Naive thymus-derived CD4-positive, alpha-beta T cell (primary cell): ENCODE data around the gene NEURL1B. TPM values are rescaled to one million over a fixed set of nuclear protein-coding genes. Genes with fewer than 3 reads are reported as not detected.
A peak's percentile ranks its signal among the peaks of the same experiment; 100 is the strongest.

ENCODE experiments used
- ATAC-seq: fragments of 150-1000 bp; cut with Tn5 transposase; 2 replicates; pipeline ENCODE4 v1.10.0; 2021; ENCODE audit warnings: mild to moderate bottlenecking, moderate library complexity
- CTCF ChIA-PET: fragments of 350-600 bp; sonication (Branson Sonifier 250); formaldehyde crosslinking; loops from one replicate; lab custom pipeline; 2021; ENCODE audit warnings: antibody characterized with exemption; lab: Charles Lee
- POLR2A ChIA-PET: fragments of 350-600 bp; sonication (Branson Sonifier 250); formaldehyde crosslinking; loops from one replicate; lab custom pipeline; 2021; ENCODE audit warnings: antibody characterized with exemption, inconsistent platforms; lab: Charles Lee
- DNase-seq, 9 donors: peaks; one replicate each; pipeline versions ENCODE4 v3.0.0 to v3.0.0-alpha.2; 2020 to 2022; ENCODE audit warnings: mixed read lengths in 1 of 9
- H3K27ac ChIP-seq: one replicate; pipeline ENCODE4 v1.7.0; 2013; ENCODE audit warnings: mild to moderate bottlenecking, low read depth, low read length, moderate library complexity
- H3K27me3 ChIP-seq, 2 donors: one replicate each; pipeline ENCODE4 v1.7.0; 2013; ENCODE audit warnings: low read length in 2 of 2, mild to moderate bottlenecking in 2 of 2, moderate library complexity in 2 of 2; ENCODE audit not compliant: control insufficient read depth in 2 of 2, insufficient read depth in 2 of 2
- H3K36me3 ChIP-seq, 3 experiments: 1 replicate in 2 of 3; 2 replicates in 1 of 3; pipeline ENCODE4 v1.7.0; 2013; ENCODE audit warnings: low read length in 3 of 3, mild to moderate bottlenecking in 3 of 3, moderate library complexity in 1 of 3; ENCODE audit not compliant: insufficient read depth in 3 of 3, control insufficient read depth in 2 of 3
- H3K4me1 ChIP-seq, 2 donors: one replicate each; pipeline ENCODE4 v1.7.0; 2013; ENCODE audit warnings: low read length in 2 of 2, mild to moderate bottlenecking in 2 of 2, moderate library complexity in 1 of 2; ENCODE audit not compliant: control insufficient read depth in 2 of 2, insufficient read depth in 2 of 2
- H3K4me3 ChIP-seq: 2 replicates; pipeline ENCODE4 v1.7.0; 2013; ENCODE audit warnings: mild to moderate bottlenecking, low read length
- H3K9me3 ChIP-seq, 3 experiments: 1 replicate in 2 of 3; 2 replicates in 1 of 3; pipeline ENCODE4 v1.7.0; 2013; ENCODE audit warnings: low read length in 3 of 3; ENCODE audit not compliant: control insufficient read depth in 2 of 3
- H3K27ac Mint-ChIP-seq, 9 donors: one replicate each; pipeline ENCODE4 v1.8.0; 2020 to 2022; ENCODE audit warnings: mixed read lengths in 9 of 9, mild to moderate bottlenecking in 8 of 9, moderate library complexity in 5 of 9, inconsistent platforms in 2 of 9
- H3K27me3 Mint-ChIP-seq, 5 donors: one replicate each; pipeline ENCODE4 v1.8.0; 2021 to 2022; ENCODE audit warnings: mixed read lengths in 5 of 5, mild to moderate bottlenecking in 1 of 5
- H3K36me3 Mint-ChIP-seq, 5 donors: one replicate each; pipeline ENCODE4 v1.8.0; 2020 to 2022; ENCODE audit warnings: mixed read lengths in 5 of 5, mild to moderate bottlenecking in 3 of 5, inconsistent platforms in 1 of 5
- H3K4me1 Mint-ChIP-seq, 7 donors: one replicate each; pipeline ENCODE4 v1.8.0; 2020 to 2022; ENCODE audit warnings: mixed read lengths in 7 of 7, mild to moderate bottlenecking in 3 of 7, inconsistent platforms in 1 of 7
- H3K4me3 Mint-ChIP-seq, 10 donors: one replicate each; pipeline ENCODE4 v1.8.0; 2020 to 2022; ENCODE audit warnings: mild to moderate bottlenecking in 10 of 10, mixed read lengths in 10 of 10, moderate library complexity in 6 of 10, inconsistent platforms in 2 of 10
- H3K9me3 Mint-ChIP-seq, 11 donors: one replicate each; pipeline ENCODE4 v1.8.0; 2020 to 2022; ENCODE audit warnings: mixed read lengths in 11 of 11, mild to moderate bottlenecking in 4 of 11, inconsistent platforms in 1 of 11, moderate library complexity in 1 of 11
- intact Hi-C, 2 donors: fragments of 100-400 bp; cut with micrococcal nuclease; formaldehyde crosslinking; loops; one replicate each; pipeline ENCODE4 v1.15.1; 2023
- polyA plus RNA-seq, 2 donors: library from polyadenylated mRNA; unstranded; fragments of 300-500 nt; fragmentation: Illumina TruSeq; gene quantifications; one replicate each; pipeline ENCODE4 v1.2.3, GENCODE V29; 2021
- total RNA-seq, 6 experiments: library from RNA in 5 of 6; stranded (reverse) in 5 of 6; gene quantifications; 1 replicate in 5 of 6; 2 replicates in 1 of 6; pipeline ENCODE4 v1.2.3 and lab custom pipeline; 2021 to 2026

NEURL1B gene
- total and polyA plus RNA-seq, 7 experiments from 2014 or later = 0.05 to 3.4 (median 0.27) TPM; not detected in 1

DNA sequence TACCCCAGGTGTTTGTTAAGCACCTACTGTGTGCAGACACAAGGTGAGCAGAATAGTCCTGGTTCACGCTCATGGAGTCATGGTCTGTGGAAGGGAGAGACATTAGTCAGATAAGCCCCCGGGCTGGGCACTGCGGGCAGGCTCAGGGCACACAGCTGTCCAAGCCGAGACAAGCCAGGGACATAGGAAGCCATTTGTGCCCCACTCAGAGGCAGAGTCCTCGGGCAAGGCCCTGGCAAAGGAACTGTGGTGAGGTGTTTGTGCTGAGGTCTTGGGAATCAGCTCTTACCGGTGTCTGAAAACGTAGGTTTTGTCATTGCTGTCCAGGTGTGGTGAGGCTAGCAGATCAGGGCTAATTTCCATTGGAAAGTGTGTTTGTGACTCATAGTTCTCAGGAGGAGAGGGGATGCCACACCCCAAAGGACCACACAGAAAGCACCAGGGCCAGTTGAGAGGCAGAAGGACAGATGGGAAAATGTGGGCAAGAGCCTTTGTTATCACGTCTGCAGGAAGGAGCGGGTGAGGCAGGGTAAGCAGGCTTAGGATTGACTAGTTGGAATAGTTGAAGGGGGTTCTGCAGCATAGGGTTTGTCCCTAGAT lies 46.1 kb upstream of the NEURL1B start:
- H3K27ac ChIP-seq = no peak overlapping the region
- no peak overlapping the region for H3K4me3 ChIP-seq
- H3K4me3 Mint-ChIP-seq = no peak overlapping the region
- no peaks in the 10 kb centered on the region for H3K36me3 Mint-ChIP-seq
- H3K27me3 Mint-ChIP-seq = peaks cover 0 to 4% (median 0%) of the 10 kb centered on the region in 5 donors
- intact Hi-C loops = no loop called here
- peaks cover 0 to 1% (median 0%) of the 10 kb centered on the region in 11 donors for H3K9me3 Mint-ChIP-seq
- H3K27me3 ChIP-seq = no peaks in the 10 kb centered on the region
- ChIA-PET POLR2A (no interaction called here), CTCF (no interaction called here)
- ATAC-seq = no peak
- H3K27ac Mint-ChIP-seq = peak overlapping the region in 1 of 9 donors; percentile 56
- DNase-seq = no peak
- H3K4me1 Mint-ChIP-seq = no peaks in the 10 kb centered on the region
- H3K9me3 ChIP-seq = no peaks in the 10 kb centered on the region
- H3K36me3 ChIP-seq = no peaks in the 10 kb centered on the region
- no peaks in the 10 kb centered on the region for H3K4me1 ChIP-seq

DNA sequence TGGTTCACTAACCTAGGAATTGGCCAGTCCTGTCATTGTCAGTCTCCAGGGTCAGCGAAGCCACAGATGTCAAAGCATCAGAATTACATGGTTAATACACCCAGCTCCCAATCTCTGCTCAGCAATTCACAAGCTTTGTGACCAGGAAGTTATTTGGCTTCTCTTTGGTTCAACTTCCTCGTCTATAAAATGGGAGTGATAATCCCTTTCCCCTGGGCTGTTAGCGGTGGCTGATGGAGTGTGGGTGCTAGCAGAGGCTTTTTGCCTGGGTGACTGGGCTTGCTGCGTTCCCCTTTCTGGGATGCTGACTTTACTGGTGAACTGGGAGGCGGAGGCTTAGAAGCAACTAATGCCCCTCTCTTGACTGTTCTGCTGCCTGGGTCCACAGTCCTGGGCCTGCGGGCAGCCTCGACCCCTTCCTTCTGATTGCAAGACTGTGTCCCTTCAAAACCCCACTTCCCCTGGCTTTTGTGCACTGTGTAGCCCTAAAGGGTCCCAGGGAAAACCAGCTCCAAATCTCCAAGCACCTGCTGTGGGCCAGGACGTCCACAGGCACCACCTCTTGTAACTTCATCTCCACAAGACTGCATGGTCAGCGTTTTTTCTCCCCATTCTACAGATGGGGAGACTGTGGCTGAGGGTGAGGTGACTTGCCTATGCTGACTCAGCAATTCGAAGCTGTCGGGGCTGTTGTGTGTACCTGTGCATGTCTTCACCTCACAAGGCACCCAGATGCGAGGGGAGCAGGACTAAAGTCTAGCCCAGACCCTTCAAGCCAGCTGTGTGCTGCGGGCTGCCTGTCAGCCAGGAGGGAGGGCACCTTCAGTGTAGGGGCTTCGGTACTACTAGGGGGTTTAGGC lies 45.2 kb upstream of the NEURL1B start:
- Histone ChIP-seq H3K4me3 (no peak overlapping the region), H3K9me3 (no peaks in the 10 kb centered on the region), H3K27ac (no peak overlapping the region), H3K36me3 (no peaks in the 10 kb centered on the region), H3K4me1 (no peaks in the 10 kb centered on the region), H3K27me3 (no peaks in the 10 kb centered on the region)
- peaks cover 0 to 1% (median 0%) of the 10 kb centered on the region in 11 donors for H3K9me3 Mint-ChIP-seq
- no peaks in the 10 kb centered on the region for H3K36me3 Mint-ChIP-seq
- ATAC-seq (no peak), DNase-seq (no peak)
- H3K4me3 Mint-ChIP-seq = no peak overlapping the region
- peaks cover 0 to 4% (median 0%) of the 10 kb centered on the region in 5 donors for H3K27me3 Mint-ChIP-seq
- H3K27ac Mint-ChIP-seq = no peak overlapping the region
- ChIA-PET CTCF (no interaction called here), POLR2A (no interaction called here)
- intact Hi-C loops = no loop called here
- no peaks in the 10 kb centered on the region for H3K4me1 Mint-ChIP-seq

DNA sequence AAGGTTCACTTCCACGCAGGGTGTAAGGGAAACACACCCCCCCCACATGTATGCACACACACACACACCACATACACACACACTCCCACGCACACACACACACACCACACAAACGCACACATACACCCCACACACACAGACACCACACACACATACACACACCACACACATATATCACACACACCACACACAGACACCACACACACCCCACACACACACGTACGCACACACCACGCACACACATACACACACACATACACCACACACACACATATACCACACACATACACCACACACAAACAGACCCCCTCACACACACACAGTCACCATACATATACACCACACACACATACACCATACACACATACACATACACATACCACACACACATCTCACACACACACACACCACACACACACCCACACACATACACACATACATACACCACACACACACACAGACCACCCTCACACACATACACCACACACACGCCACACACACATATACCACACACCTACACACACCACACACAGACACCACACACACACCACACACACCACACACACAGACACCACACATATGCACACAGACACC lies 44.3 kb upstream of the NEURL1B start:
- peak; percentile 10 for ATAC-seq

DNA sequence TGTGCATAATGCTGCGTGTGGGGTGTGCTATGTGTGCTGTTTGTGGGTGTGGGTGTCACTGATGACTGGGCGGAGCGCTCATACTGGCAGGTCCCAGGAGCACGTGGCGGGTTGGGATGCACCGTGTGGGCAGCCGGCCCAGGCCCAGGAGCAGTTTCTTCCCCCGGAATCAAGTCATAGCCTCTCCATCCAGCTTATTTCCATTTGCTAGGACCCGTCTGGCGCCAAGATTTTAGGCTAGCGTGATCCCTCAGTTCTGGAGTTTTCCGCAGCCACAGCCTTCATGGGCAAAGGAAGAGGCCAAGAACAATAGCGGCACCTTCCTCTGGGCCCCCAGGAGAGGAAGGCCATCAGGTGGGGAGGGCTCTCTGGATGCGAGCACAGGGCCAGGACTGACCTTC lies 43.3 kb upstream of the NEURL1B start:
- Mint-ChIP-seq H3K4me3 (no peak overlapping the region), H3K27ac (no peak overlapping the region), H3K4me1 (no peaks in the 10 kb centered on the region), H3K27me3 (peaks cover 0 to 4% (median 0%) of the 10 kb centered on the region in 5 donors), H3K36me3 (no peaks in the 10 kb centered on the region), H3K9me3 (peaks cover 0 to 1% (median 0%) of the 10 kb centered on the region in 11 donors)
- no peaks in the 10 kb centered on the region for H3K9me3 ChIP-seq
- DNase-seq (no peak), ATAC-seq (no peak)
- H3K4me3 ChIP-seq = no peak overlapping the region
- H3K27ac ChIP-seq = no peak overlapping the region
- H3K27me3 ChIP-seq = no peaks in the 10 kb centered on the region
- ChIA-PET POLR2A (no interaction called here), CTCF (no interaction called here)
- intact Hi-C loops = no loop called here
- no peaks in the 10 kb centered on the region for H3K36me3 ChIP-seq
- H3K4me1 ChIP-seq = no peaks in the 10 kb centered on the region

More for the DNA sequence above, 44.3 kb upstream of the NEURL1B start:
- no peaks in the 10 kb centered on the region for H3K9me3 ChIP-seq
- H3K27me3 Mint-ChIP-seq = peaks cover 0 to 4% (median 0%) of the 10 kb centered on the region in 5 donors
- H3K4me1 Mint-ChIP-seq = no peaks in the 10 kb centered on the region
- no peak for DNase-seq
- no peaks in the 10 kb centered on the region for H3K27me3 ChIP-seq
- intact Hi-C loops = no loop called here
- POLR2A ChIA-PET = no interaction called here
- peaks cover 0 to 1% (median 0%) of the 10 kb centered on the region in 11 donors for H3K9me3 Mint-ChIP-seq
- no peaks in the 10 kb centered on the region for H3K4me1 ChIP-seq
- H3K36me3 ChIP-seq = no peaks in the 10 kb centered on the region
- H3K4me3 Mint-ChIP-seq = no peak overlapping the region
- H3K4me3 ChIP-seq = no peak overlapping the region
- H3K36me3 Mint-ChIP-seq = no peaks in the 10 kb centered on the region
- no peak overlapping the region for H3K27ac ChIP-seq
- H3K27ac Mint-ChIP-seq = peak overlapping the region in 1 of 9 donors; percentile 3
- CTCF ChIA-PET = no interaction called here

DNA sequence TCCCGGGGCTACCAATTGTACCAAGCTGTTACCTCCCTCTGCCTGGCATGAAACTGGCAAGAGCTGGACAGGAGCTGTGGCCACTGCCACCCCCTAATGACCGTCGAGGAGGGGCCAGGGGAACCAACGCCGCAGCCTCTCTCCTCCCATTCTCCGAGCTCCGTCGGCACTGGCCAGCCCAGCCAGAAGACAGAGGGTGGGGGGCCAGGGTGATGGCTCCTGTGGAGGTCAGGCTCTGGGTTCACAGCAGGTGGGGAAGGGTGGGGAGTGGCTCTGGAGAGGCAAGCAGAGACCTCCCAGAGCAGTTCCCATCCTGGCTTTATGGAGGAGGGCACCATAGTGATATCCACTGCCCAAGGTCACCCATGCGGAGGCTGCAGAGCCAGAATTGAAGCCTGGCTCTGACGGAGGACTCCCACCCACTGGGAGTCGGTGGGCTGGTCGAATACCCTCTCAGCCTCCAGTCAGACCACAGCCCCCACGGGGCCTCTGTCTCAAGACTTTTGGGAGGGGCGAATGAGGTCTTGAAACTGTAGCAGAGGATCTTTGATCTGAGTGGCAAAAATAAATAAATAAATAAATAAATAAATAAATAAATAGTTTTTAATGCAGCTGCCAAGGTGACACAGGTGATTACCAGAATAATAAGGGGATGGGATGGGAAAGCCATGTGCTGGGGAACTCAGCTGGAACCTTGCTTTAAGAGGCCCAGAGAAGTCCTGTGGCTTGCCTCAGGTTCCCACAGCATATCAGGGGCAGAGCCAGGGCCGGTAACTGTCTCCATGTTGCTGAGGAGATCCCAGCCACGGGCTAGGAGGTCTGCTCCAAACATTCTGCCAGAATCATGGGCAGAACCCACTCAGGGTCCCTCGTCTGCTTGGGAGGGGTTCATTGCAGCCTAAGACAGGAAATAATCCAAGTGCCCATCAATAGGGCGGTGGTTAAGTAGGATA lies 42.5 kb upstream of the NEURL1B start:
- H3K9me3 ChIP-seq = no peaks in the 10 kb centered on the region
- Mint-ChIP-seq H3K36me3 (no peaks in the 10 kb centered on the region), H3K4me3 (no peak overlapping the region), H3K27me3 (peaks cover 0 to 6% (median 0%) of the 10 kb centered on the region in 5 donors), H3K4me1 (no peaks in the 10 kb centered on the region), H3K9me3 (peaks cover 0 to 1% (median 0%) of the 10 kb centered on the region in 11 donors), H3K27ac (no peak overlapping the region)
- H3K27me3 ChIP-seq = no peaks in the 10 kb centered on the region
- intact Hi-C loops = no loop called here
- no peaks in the 10 kb centered on the region for H3K36me3 ChIP-seq
- H3K27ac ChIP-seq = no peak overlapping the region
- ChIA-PET CTCF (no interaction called here), POLR2A (no interaction called here)
- ATAC-seq (no peak), DNase-seq (no peak)
- no peak overlapping the region for H3K4me3 ChIP-seq
- no peaks in the 10 kb centered on the region for H3K4me1 ChIP-seq

DNA sequence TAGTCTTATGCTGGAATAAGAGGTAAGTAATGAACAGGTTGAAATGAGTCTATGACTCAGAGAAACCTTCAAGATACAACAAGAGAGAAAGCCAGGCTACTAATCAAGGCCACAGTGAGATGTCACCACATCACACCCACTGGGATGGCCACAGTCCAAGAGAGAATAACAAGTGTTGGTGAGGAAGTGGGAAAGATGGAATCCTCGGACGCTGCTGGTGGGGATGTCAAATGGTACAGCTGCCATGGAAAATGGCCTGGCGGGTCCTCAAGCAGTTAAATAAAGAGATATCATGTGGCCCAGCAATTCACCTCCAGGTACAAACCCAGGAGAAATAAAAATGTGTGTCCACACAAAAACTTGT lies 41.9 kb upstream of the NEURL1B start:
- Mint-ChIP-seq H3K36me3 (no peaks in the 10 kb centered on the region), H3K4me3 (no peak overlapping the region)
- no peaks in the 10 kb centered on the region for H3K9me3 ChIP-seq

More for the DNA sequence above, 41.9 kb upstream of the NEURL1B start:
- POLR2A ChIA-PET = no interaction called here
- H3K27ac Mint-ChIP-seq = no peak overlapping the region
- Histone ChIP-seq H3K27me3 (no peaks in the 10 kb centered on the region), H3K4me3 (no peak overlapping the region), H3K27ac (no peak overlapping the region), H3K4me1 (no peaks in the 10 kb centered on the region), H3K36me3 (no peaks in the 10 kb centered on the region)
- ATAC-seq = no peak
- intact Hi-C loops = no loop called here
- no peaks in the 10 kb centered on the region for H3K4me1 Mint-ChIP-seq
- CTCF ChIA-PET = no interaction called here
- no peak for DNase-seq
- H3K27me3 Mint-ChIP-seq = peaks cover 0 to 7% (median 2%) of the 10 kb centered on the region in 5 donors
- H3K9me3 Mint-ChIP-seq = peaks cover 0 to 3% (median 0%) of the 10 kb centered on the region in 11 donors
